Stimulated activated CD8-positive, alpha-beta memory T cell treated with anti-CD3 and anti-CD28 coated beads, Interleukin-4, amount 100 ng/mL, for 4 hours (primary cell): ENCODE data around the gene PIAS4.
"Not testable (repeated sequence)": the region's sequence is repeated elsewhere in the genome, so short reads cannot be mapped to it uniquely, and the experiment has no call there.

Experiments used
- DNase-seq, 2 donors: peaks; one replicate each; pipeline ENCODE4 v3.0.0-alpha.2; 2020; ENCODE audit warnings: low read depth in 2 of 2, low spot score in 1 of 2

Gene PIAS4

DNA sequence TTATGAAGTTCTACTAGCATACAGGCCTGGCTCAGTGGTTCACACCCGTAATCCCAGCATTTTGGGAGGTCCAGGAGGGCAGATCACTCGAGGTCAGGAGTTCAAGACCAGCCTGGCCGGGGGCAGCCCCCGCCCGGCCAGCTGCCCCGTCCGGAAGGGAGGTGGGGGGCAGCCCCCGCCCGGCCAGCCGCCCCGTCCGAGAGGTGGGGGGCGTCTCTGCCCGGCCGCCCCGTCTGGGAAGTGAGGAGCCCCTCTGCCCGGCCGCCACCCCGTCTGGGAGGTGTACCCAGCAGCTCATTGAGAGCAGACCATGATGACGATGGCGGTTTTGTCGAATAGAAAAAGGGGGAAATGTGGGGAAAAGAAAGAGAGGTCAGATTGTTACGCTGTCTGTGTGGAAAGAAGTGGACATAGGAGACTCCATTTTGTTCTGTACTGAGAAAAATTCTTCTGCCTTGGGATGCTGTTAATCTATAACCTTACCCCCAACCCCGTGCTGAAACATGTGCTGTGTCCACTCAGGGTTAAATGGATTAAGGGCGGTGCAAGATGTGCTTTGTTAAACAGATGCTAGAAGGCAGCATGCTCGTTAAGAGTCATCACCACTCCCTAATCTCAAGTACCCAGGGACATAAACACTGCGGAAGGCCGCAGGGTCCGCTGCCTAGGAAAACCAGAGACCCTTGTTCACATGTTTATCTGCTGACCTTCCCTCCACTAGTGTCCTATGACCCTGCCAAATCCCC lies 8.7 kb upstream of the PIAS4 start:
- not testable (repeated sequence) for DNase-seq

DNA sequence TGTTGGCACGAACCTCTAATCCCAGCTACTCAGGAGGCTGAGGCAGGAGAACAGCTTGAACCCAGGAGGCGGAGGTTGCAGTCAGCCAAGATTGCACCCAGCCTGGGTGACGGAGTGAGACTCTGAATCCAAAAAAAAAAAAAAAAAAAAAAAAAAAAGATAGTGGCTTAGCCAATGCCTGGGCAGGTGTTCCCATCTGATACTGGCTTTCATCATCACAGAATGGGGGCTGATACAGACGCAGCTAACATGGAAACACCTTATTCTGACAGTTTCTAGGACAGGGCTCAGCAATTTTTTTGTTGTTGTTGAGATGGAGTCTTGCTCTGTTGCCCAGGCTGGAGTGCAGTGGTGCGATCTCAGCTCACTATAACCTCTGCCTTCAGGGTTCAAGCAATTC lies 6.7 kb upstream of the PIAS4 start:
- DNase-seq = not testable (repeated sequence)

DNA sequence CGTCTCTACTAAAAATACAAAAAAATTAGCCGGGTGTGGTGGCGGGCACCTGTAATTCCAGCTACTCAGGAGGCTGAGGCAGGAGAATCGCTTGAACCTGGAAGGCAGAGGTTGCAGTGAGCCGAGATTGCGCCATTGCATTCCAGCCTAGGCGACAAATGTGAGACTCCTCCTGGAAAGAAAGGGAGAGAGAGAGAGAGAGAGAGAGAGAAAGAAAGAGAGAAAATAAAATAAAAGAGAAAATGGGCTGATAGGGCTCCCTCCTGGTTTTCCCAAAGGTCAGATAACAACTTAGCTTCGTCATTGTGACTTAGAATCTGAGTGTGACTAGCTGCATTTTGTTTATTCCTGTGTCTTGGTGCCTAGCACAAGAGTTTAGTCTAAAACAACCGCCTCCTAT lies 2.1 kb upstream of the PIAS4 start:
- DNase-seq = not testable (repeated sequence)

- DNase-seq = no peak
Measured at GRCh38 chr19:4007836-4008539, 452 bp downstream of the PIAS4 start.

GRCh38 chr19:4009990-4010807 lies 2.7 kb downstream of the PIAS4 start:
- no peak for DNase-seq

DNA sequence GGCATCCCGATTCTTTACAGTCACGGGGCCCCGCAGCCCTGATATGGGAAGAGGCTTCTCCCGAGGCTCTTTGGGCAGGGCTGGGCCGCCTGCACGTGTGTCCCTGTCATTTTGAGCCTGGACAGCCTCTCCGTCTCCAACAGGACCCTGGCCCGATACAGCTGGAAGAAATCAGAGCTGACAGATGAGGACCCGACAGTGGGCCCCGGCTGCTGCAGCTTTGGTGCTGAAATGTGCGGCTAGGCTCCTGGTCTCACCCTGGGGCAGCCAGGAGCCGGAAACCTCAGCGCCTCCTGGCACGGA lies 3.2 kb downstream of the PIAS4 start:
- DNase-seq = no peak

DNA sequence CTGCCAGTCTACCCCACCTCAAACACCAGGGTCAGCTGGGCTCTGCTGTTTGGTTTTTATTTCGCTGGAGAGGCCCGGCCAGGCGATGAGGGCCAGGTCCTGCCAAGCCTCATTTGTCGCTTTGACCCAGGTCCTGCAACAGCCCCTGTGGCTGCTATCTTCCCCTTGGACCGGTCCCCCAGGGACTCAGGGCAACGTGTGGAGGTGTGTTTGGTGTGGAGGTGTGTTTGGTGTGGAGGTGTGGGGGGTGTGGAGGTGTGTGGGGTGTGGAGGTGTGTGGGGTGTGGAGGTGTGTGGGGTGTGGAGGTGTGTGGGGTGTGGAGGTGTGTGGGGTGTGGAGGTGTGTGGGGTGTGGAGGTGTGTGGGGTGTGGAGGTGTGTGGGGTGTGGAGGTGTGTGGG lies 3.9 kb downstream of the PIAS4 start:
- DNase-seq = not testable (repeated sequence)

GRCh38 chr19:4012092-4012974 lies 4.8 kb downstream of the PIAS4 start:
- no peak for DNase-seq

DNA sequence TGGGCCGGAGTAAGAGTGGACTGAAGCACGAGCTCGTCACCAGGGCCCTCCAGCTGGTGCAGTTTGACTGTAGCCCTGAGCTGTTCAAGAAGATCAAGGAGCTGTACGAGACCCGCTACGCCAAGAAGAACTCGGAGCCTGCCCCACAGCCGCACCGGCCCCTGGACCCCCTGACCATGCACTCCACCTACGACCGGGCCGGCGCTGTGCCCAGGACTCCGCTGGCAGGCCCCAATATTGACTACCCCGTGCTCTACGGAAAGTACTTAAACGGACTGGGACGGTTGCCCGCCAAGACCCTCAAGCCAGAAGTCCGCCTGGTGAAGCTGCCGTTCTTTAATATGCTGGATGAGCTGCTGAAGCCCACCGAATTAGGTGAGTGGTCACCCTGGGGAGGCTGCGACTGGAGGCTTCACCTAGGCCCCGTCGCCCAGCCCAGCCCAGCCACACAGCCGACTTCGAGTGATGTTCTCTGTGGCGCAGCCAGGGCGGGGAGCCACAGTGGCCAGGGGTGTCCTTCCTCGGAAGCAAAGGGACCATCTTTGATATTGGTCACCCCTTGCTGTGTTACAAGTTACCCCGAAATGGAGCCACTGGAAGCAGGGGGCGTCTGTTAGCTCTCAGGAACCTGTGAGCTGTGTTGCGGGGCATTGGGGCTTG lies 5.6 kb downstream of the PIAS4 start:
- DNase-seq = no peak

DNA sequence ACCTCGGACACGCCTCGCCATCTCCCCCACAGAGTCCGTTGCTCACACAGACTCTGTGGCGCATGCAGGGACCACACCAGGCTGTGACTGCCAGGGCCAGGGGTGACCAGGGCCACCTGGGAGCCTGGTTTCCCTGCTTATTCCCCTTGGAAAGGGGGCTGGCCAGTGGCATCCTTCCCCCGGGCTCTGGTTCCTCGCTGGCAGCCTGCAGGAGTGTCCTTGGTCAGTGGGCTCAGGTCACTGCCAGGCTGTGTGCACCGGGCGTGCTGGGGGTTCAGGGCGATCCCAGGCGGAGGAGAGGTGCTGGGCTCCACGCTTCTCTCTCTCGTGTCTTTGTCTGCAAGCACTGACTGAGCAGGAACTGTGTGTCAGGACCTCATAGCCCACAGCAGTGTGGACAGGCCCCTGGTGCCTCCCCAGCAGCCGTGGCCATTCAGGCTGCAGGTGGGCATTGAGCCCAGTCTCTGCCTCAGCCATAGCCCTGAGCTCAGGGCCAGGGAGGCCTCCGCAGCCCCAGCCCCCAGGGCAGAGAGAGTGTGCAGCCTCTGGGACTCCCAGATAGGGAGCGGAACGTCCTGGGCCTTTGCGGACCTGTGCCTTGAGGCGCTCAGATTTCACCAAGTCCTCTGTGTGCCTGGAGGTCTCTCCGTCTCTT lies 6.5 kb downstream of the PIAS4 start:
- no peak for DNase-seq

- DNase-seq = no peak
Measured at GRCh38 chr19:4014541-4015491, 7.3 kb downstream of the PIAS4 start.

DNA sequence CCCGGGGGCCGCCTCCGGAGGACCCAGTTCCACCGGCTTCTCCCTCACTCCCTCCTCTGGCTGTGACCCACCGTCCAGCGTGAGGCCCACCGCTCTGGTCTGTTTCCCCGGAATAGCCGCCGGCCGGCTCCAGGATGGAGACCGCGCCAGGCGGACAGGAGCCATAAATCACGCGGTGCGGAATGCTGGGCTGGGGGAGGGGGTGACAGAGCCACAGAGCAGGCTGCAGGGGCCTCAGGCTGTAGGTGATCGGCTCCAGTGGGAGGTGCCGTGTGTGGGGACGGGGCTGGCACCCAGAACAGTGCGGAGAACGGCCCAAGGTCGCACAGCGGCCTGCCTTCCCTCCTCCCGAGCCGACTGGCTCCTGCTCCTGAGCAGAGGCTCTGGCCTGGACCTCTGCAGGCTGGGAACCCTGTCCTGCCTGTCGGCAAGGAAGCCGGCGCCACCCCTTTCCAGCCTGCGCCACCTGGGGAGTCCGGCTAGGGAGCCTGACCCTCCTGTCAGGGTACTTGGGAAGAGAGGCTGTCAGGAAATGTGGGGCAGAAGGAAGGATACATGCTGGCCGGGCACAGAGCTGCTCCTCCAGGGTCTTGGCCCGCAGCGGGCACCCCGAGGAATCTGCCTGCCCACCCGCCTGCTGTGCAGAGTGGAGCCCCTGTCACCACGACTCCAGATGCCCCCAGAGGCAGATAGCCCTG lies 8.3 kb downstream of the PIAS4 start:
- no peak for DNase-seq

DNA sequence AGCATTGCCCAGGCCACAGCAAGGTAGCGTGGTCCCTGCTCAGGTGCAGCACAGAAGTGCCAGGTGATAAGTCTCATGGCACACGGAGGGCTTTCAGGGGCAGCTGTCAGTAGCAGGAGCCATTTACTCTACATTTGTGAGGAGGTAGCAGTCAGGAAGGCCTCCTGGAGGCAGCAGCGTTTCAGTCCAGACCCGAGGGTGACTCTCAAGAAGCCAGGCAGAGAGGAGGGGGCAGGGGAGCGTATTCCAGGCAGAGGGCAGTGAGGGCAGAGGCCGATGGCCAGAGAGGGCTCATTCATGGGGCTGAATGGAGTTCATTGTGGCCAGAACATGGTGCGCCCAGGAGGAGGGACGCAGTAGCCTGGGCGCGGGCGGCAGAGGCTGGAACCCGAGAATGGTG lies 8.9 kb downstream of the PIAS4 start:
- no peak for DNase-seq

- no peak for DNase-seq
Measured at GRCh38 chr19:4016903-4017638, 9.5 kb downstream of the PIAS4 start.

GRCh38 chr19:4018140-4018613 lies 10.6 kb downstream of the PIAS4 start:
- DNase-seq = no peak

DNA sequence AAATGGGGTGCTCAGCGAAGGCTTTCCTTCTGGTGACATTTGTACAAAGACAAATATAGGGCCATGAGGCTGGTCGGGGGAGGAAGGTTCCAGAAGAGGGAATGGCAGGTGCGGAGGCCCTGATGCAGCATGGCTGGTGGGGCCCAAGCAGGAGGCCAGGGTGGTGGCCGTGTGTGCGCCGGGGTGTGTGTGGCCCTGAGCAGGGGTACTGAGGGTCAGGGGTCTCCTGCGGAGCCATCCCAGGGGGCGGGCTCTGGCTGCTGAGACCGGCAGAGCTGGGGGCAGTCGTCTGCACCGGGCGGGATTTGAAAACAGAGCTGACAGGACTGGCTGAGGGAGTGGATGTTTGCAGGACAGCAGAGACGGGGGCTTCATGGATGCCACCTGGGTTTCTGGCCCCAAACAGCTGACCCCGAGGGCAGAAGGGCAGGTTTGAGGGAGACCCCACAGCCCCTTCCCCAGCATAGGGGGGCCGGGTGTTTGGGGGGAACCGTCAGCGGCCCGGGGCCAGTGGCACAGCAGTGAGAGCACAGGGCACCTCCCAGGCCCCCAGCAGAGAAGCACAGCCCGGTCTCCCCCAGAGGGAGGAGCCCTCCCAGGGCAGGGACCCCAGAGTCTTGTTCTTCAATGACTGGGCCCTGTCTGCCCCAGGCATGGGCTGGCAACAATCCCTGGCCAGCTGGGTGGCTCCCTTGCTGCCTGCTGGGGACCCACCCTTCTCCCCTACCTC lies 11.4 kb downstream of the PIAS4 start:
- DNase-seq = no peak

GRCh38 chr19:4019578-4019977 lies 12.0 kb downstream of the PIAS4 start:
- DNase-seq = no peak
